H9 (cell line): ENCODE measurements around the gene LYPD6. TPM values are rescaled to one million over a fixed set of nuclear protein-coding genes. Genes with fewer than 3 reads are reported as not detected.

Source experiments
- DNase-seq: peaks from one replicate; pipeline ENCODE4 v3.0.0-alpha.2; 2017
- H2AFZ ChIP-seq: one replicate; pipeline ENCODE4 v1.6.1; 2013; ENCODE audit warnings: mild to moderate bottlenecking, low read length, control low read depth, moderate library complexity
- H2AK5ac ChIP-seq: 2 replicates; pipeline ENCODE4 v1.6.1; 2013; ENCODE audit warnings: low read length, control low read depth, mixed read lengths; ENCODE audit not compliant: insufficient read length
- H2BK120ac ChIP-seq: one replicate; pipeline ENCODE4 v1.6.1; 2013; ENCODE audit warnings: low read depth, mild to moderate bottlenecking, low read length, control low read depth, inconsistent platforms; ENCODE audit not compliant: poor library complexity, severe bottlenecking
- H2BK12ac ChIP-seq: 2 replicates; pipeline ENCODE4 v1.6.1; 2013; ENCODE audit warnings: low read length, control low read depth, mixed read lengths, low read depth; ENCODE audit not compliant: insufficient read length
- H2BK15ac ChIP-seq: 2 replicates; pipeline ENCODE4 v1.6.1; 2013; ENCODE audit warnings: low read depth, low read length, control low read depth
- H2BK20ac ChIP-seq: one replicate; pipeline ENCODE4 v1.6.1; 2013; ENCODE audit warnings: low read depth, mild to moderate bottlenecking, low read length, control low read depth, inconsistent platforms; ENCODE audit not compliant: poor library complexity, severe bottlenecking
- H2BK5ac ChIP-seq: 2 replicates; pipeline ENCODE4 v1.6.1; 2013; ENCODE audit warnings: low read length, control low read depth, mixed read lengths; ENCODE audit not compliant: insufficient read length
- H3K14ac ChIP-seq: 2 replicates; pipeline ENCODE4 v1.6.1; 2013; ENCODE audit warnings: low read length, control low read depth; ENCODE audit not compliant: insufficient read depth
- H3K18ac ChIP-seq: 2 replicates; pipeline ENCODE4 v1.6.1; 2013; ENCODE audit warnings: low read depth, mild to moderate bottlenecking, mixed read lengths, low read length, control low read depth; ENCODE audit not compliant: insufficient read length
- H3K23ac ChIP-seq: 2 replicates; pipeline ENCODE4 v1.6.1; 2013; ENCODE audit warnings: low read length, control low read depth, mixed read lengths, low read depth; ENCODE audit not compliant: insufficient read length
- H3K23me2 ChIP-seq: 2 replicates; pipeline ENCODE4 v1.6.1; 2013; ENCODE audit warnings: low read depth, mild to moderate bottlenecking, mixed read lengths, low read length, control low read depth; ENCODE audit not compliant: insufficient read length, poor library complexity, severe bottlenecking
- H3K27ac ChIP-seq: 2 replicates; pipeline ENCODE4 v1.5.1; 2013; ENCODE audit warnings: low read length, control low read depth, mixed read lengths, low read depth; ENCODE audit not compliant: insufficient read length
- H3K27me3 ChIP-seq: 2 replicates; pipeline ENCODE4 v1.6.1; 2013; ENCODE audit warnings: low read length, control low read depth, inconsistent platforms; ENCODE audit not compliant: insufficient read depth
- H3K4ac ChIP-seq: 2 replicates; pipeline ENCODE4 v1.6.1; 2013; ENCODE audit warnings: low read depth, mild to moderate bottlenecking, control low read depth, inconsistent platforms, low read length, moderate library complexity
- H3K4me1 ChIP-seq: 2 replicates; pipeline ENCODE4 v1.6.1; 2013; ENCODE audit warnings: low read length, control low read depth, inconsistent platforms; ENCODE audit not compliant: insufficient read depth
- H3K4me2 ChIP-seq: 2 replicates; pipeline ENCODE4 v1.6.1; 2013; ENCODE audit warnings: low read length, control low read depth, mixed read lengths; ENCODE audit not compliant: insufficient read length, insufficient read depth
- H3K56ac ChIP-seq: 2 replicates; pipeline ENCODE4 v1.6.1; 2013; ENCODE audit warnings: low read depth, mild to moderate bottlenecking, mixed read lengths, low read length, control low read depth; ENCODE audit not compliant: insufficient read length
- H3K79me1 ChIP-seq: 2 replicates; pipeline ENCODE4 v1.6.1; 2013; ENCODE audit warnings: low read depth, mild to moderate bottlenecking, moderate library complexity, low read length, control low read depth, inconsistent platforms; ENCODE audit not compliant: insufficient read depth, poor library complexity, severe bottlenecking
- H3K79me2 ChIP-seq: 2 replicates; pipeline ENCODE4 v1.6.1; 2013; ENCODE audit warnings: low read length, control low read depth, inconsistent platforms; ENCODE audit not compliant: insufficient read depth
- H3K9ac ChIP-seq: 2 replicates; pipeline ENCODE4 v1.6.1; 2013; ENCODE audit warnings: low read length, control low read depth, mixed read lengths; ENCODE audit not compliant: insufficient read length; ENCODE audit errors: extremely low read depth
- H3K9me3 ChIP-seq: one replicate; pipeline ENCODE4 v1.6.1; 2013; ENCODE audit warnings: low read depth, low read length, inconsistent platforms; ENCODE audit not compliant: control insufficient read depth
- H3T11ph ChIP-seq: one replicate; pipeline ENCODE4 v1.6.1; 2013; ENCODE audit warnings: mild to moderate bottlenecking, low read length, control low read depth, inconsistent platforms
- H4K20me1 ChIP-seq: one replicate; pipeline ENCODE4 v1.6.1; 2013; ENCODE audit not compliant: control insufficient read depth, insufficient read length, insufficient read depth
- H4K5ac ChIP-seq: 2 replicates; pipeline ENCODE4 v1.6.1; 2013; ENCODE audit warnings: low read depth, mild to moderate bottlenecking, mixed read lengths, low read length, control low read depth; ENCODE audit not compliant: insufficient read length
- H4K8ac ChIP-seq: replicated peaks from 2 replicates; pipeline ENCODE4 v1.6.1; 2013; ENCODE audit warnings: low read length, control low read depth, mixed read lengths, low read depth; ENCODE audit not compliant: insufficient read length
- H4K91ac ChIP-seq: 2 replicates; pipeline ENCODE4 v1.6.1; 2013; ENCODE audit warnings: low read depth, mild to moderate bottlenecking, moderate library complexity, mixed read lengths, low read length, control low read depth; ENCODE audit not compliant: insufficient read length
- H3K27ac Mint-ChIP-seq, 3 experiments: 2 replicates in 2 of 3; 3 replicates in 1 of 3; pipeline ENCODE4 v1.8.0; 2020 to 2021; ENCODE audit warnings: mixed read lengths in 3 of 3, mild to moderate bottlenecking in 1 of 3, moderate library complexity in 1 of 3
- H3K27me3 Mint-ChIP-seq: 2 replicates; pipeline ENCODE4 v1.8.0; 2021; ENCODE audit warnings: low read depth, mild to moderate bottlenecking, moderate library complexity, mixed read lengths
- H3K36me3 Mint-ChIP-seq, 3 experiments: 2 replicates in 2 of 3; 3 replicates in 1 of 3; pipeline ENCODE4 v1.8.0; 2020 to 2021; ENCODE audit warnings: low read depth in 3 of 3, mixed read lengths in 3 of 3; ENCODE audit not compliant: insufficient read depth in 1 of 3
- H3K4me1 Mint-ChIP-seq, 2 experiments: 2 replicates each; pipeline ENCODE4 v1.8.0; 2020; ENCODE audit warnings: mixed read lengths in 2 of 2
- H3K4me3 Mint-ChIP-seq, 2 experiments: 2 replicates in 1 of 2; 3 replicates in 1 of 2; pipeline ENCODE4 v1.8.0; 2020 to 2021; ENCODE audit warnings: mild to moderate bottlenecking in 2 of 2, mixed read lengths in 2 of 2, moderate library complexity in 1 of 2
- H3K9me3 Mint-ChIP-seq, 2 experiments: 2 replicates in 1 of 2; 3 replicates in 1 of 2; pipeline ENCODE4 v1.8.0; 2020; ENCODE audit warnings: mild to moderate bottlenecking in 2 of 2, mixed read lengths in 2 of 2, moderate library complexity in 1 of 2
- CTCF ChIP-seq: fragments of 200-600 bp; sonication (generic); conservative IDR thresholded peaks from 3 replicates; pipeline ENCODE4 v1.8.0; 2021; ENCODE audit warnings: antibody characterized with exemption, mild to moderate bottlenecking
- WGBS: extraction: QIAGEN DNeasy Blood & Tissue Kit; methylation state at CpG from one replicate; pipeline ENCODE4 v1.1.7; 2013; ENCODE audit warnings: missing lambda C conversion rate, low lambda C conversion rate, mixed read lengths; ENCODE audit not compliant: insufficient read length; ENCODE audit errors: extremely low coverage; 5-methylcytosine and 5-hydroxymethylcytosine counted together
- total RNA-seq: library from RNA; stranded (reverse); gene quantifications from 2 replicates; pipeline ENCODE4 v1.2.1, GENCODE V29; 2021

LYPD6 gene
- total RNA-seq, 1 experiment from 2014 or later: 3.0 TPM

- Histone ChIP-seq H3K4me2 (no peak overlapping the region), H2BK20ac (no peak overlapping the region), H2AK5ac (no peak overlapping the region), H4K8ac (no peak overlapping the region), H3K79me1 (no peaks in the 10 kb centered on the region), H3K79me2 (no peaks in the 10 kb centered on the region), H3K23ac (no peak overlapping the region), H3T11ph (no peak overlapping the region), H3K14ac (no peak overlapping the region), H3K27me3 (no peaks in the 10 kb centered on the region), H3K4me1 (no peaks in the 10 kb centered on the region), H2BK12ac (no peak overlapping the region), H4K20me1 (no peaks in the 10 kb centered on the region), H3K9ac (no peak overlapping the region), H4K91ac (no peak overlapping the region), H2BK15ac (no peak overlapping the region), H2BK5ac (no peak overlapping the region), H3K18ac (no peak overlapping the region), H3K27ac (no peak overlapping the region), H2AFZ (no peak overlapping the region), H2BK120ac (no peak overlapping the region), H3K23me2 (no peaks in the 10 kb centered on the region), H3K4ac (no peak overlapping the region), H3K9me3 (no peaks in the 10 kb centered on the region), H4K5ac (no peak overlapping the region), H3K56ac (no peak overlapping the region)
- no peak for TF ChIP-seq CTCF
- Mint-ChIP-seq H3K4me1 (peaks cover 14 to 16% of the 10 kb centered on the region in 2 experiments), H3K4me3 (no peak overlapping the region), H3K36me3 (peaks cover 4 to 20% (median 8%) of the 10 kb centered on the region in 3 experiments; a peak in 6 of 7 replicates), H3K27ac (no peak overlapping the region; a peak in 1 of 7 replicates), H3K27me3 (no peaks in the 10 kb centered on the region), H3K9me3 (peaks cover 4 to 12% of the 10 kb centered on the region in 2 experiments; a peak in 3 of 5 replicates)
- no peak for DNase-seq
- no CpG with 5 or more reads among the region's 6 CpGs for WGBS
Observed at GRCh38 chr2:149410701-149411484, 80.5 kb downstream of the LYPD6 start.
